DMS53 treated with DMSO at 0.1 percent for 48 hours (cell line): ENCODE measurements around the gene RPL10.

Experiments
- DNase-seq: peaks from one replicate; lab custom pipeline; 2025; ENCODE audit not compliant: unreplicated experiment; lab: John Stamatoyannopoulos, UW

The RPL10 gene

DNA sequence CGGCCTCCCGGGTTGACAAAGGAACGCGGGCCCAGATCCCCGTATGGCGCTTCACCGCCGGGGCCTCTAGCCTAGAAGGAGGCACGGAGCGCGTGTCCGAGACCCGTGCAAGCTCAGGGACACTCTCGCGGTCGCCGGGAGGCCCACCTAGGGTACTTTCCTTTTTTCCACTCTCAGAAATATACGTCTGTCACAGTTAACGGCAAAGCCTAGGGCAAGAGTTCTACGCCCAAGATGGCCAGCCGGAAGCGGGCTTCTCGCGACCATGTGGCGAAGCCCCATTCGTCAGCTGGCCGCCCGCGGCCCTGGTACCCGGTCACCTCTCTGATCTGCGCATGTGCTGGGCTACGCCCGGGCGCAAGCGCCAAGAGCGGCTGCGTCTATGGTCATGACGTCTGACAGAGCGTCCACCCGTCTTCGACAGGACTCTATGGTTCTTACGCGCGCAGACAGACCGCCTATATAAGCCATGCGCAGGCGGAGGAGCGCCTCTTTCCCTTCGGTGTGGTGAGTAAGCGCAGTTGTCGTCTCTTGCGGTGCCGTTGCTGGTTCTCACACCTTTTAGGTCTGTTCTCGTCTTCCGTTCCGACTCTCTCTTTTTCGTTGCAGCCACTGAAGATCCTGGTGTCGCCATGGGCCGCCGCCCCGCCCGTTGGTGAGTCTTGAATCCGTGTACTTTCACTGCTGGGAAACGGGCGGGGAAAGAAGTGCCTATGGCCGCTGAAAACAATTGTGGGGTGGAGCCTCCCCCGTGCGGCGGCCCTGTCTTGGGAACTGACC, at the start of gene RPL10:
Gene RPL10, plus strand, starts transcription at position 490 of the 780 bp plus-strand sequence. Its CDS starts 143 bp downstream, at position 633.
- peak; percentile 93 for DNase-seq

DNA sequence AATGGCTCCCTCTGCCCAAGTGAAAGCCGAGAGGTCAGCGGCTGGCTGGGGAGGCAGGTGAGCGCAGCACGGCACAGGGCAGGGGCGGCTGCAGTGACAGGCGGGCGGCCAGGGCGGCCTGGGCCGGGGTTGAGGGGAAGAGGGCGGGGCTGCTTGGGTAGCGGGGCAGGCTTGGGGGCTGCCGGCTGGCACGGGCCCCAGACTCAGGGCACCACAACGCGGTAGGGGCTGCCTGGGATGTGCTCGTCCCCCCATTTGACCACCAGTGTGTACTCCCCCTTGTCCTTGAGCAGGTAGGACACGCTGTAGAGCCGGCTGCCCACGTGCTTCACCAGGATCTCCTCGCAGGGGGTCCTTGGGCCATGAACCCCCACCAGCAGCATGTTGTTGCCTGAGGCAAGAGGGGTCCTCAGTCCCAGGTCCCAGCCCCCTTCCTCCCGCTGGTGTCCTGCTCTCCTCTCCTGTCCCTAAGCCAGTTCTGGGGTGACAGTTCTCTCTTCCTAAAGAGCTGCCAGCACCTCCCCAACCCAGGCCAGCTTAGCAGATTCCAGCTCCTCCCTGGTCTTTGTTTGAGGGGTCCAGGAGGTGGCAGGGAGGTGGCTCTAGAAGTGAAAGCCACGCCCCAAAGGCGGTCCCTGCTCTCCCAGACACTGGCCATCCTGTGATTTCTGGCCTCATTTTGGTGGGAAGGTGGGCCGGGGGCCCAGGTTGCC, 49.4 kb upstream of the RPL10 start:
- no peak for DNase-seq

DNA sequence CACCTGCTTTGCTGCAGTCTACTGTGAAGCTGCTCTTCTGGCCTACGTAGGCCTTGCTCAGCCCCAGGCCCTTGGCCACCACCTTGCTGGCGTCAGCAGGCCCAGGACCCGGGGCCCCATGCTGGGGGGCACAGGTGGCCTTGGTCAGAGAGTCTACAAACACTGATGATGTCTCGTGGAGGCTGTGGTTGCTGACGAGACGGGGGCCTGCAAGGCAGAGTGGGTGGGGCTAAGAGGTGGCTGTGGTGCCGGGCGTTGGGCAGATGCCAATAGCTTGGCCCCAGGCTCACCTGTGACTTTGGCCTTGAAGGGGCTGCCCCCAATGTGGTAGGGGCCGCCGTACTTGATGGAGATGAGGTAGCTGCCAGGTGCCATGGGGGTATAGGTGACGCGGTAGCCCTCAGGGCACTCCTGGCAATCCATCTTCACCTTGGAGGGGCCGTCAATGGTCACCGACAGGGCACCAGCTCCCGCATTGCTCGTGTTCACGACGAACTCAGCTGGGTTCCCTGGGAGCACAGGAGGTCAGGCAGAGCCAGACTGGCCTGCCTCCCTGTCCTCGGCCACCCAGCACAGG, 48.7 kb upstream of the RPL10 start:
- DNase-seq, result no peak

DNA sequence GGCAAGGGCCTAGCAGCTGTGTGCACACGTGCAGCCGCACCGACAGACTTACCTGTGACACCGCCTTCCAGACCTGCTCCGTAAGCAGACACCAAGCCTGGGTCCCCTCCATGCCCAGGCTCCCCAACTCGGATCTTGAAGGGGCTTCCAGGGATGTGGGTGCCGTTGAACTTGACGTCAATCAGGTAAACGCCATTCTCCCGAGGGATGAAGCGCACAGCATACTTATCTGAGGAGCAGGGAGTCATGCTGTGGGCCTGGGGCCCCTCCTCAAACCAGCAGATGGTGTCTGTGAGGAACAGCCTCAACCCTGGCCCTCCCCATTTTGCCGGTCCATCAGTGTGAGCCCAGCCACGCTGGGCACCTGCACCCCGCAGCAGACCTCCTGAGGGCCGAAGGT, 48.2 kb upstream of the RPL10 start:
- DNase-seq, result no peak

DNA sequence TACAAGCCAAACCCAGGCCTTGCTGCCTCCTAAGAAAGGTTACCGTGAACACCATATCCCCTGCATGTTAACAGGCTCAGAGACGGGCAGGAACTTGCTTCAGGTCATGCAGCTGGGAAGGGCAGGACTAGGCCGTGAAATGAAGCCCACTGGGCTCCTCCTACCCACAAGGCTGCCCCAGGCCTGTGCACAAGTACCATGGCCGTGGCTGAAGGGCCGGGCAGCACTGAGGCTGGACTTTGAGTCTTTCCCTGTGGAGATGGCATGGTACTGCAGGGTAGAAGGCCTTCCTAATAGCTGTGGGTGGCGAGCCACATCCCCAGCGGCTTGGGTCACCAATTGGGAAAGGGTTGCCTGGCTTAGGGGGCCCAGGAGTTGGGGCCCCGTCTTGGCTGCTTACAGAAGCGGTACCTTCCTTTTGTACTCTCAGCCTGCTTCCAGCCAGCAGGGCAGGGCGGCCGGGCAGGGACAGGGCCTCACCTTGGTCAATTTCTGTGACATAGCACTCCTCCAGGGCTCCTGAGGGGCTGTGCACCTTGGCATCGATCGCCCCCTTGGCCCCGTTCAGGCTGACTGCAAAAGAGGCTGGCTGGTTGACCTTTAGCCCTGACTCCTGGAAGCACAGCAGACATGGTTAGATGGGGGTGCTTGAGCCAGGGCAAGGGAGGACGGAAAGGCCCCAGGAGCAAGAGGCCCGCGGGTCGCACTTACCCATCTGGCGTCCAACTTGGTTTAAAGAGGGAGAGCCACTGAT, 47.6 kb upstream of the RPL10 start:
- DNase-seq, result no peak

DNA sequence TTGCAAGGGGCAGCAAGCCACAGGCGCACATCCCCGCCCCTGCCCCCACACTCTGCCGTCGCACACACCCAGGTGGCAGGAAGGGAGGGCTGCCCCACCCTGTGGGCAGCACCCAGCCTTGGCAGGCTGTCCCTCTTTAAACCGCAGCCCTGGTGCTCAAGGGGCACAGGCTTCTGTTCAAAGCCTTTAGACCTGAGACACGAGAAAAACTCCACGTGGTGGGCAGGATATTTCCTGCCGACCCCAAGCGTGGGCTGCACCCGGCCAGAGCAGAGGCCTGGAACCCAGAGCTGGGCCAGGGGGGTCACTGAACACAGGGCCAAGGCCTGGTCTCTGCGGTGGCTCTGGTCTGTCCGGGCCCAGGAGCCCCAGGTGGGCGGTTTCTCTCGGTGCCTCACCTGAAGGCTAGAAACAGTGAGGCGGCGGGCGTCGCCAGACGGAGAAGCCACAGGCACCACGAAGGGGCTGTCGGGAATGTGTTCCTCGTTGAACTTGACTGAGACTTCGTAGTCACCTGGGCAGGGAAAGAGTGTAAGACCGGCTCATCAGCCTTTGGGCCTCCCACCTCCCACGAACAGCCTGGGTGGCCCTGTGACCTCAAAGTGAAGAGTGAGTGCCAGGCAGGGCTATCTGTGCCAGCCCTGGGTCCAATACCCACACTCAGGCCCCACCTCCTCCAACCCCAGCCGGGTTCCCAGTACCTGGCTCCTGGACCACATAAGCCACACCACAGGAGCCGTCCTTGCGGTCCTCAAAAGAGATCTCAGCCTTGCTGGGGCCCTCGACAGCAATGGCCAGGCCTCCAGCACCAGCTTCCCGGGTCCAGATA, 46.8 kb upstream of the RPL10 start:
- no peak for DNase-seq

DNA sequence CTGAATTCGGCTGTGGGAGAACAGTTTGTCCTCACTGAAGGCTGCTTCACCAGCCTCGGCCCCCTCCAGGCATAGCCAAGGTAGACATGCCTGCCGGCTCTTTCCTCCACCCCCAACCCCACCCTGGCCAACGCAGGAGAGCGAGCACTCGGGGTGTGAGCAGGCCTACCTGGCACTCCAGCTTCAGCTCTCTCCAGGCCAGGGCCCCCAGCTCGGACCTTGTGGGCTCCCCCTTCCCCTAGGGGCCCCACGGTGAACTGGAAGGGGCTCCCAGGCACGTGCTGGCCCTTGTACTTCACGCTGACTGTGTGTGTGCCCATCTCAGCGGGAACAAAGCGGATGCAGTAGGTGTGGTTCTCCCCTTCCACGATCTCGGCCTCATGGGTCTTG, 46.2 kb upstream of the RPL10 start:
- no peak for DNase-seq

DNA sequence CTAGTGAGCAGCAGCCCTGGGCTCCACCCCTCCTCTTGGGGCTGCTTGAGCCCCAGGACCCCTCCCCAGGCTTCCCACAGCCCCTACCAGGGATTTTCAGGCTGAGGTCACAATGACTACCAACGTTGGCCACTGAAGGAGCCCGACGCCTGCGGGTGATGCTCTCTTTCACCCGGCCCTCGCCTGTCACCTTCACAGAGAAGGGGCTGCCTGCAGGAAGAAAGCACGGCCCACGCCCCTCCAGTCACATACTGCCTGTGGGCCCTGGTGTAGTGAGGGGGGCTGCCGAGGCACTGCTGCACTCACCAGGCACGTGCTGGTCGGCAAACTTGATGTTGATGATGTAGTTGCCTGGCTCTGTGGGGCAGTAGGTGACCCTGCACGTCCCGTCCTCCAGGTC, 45.7 kb upstream of the RPL10 start:
- no peak for DNase-seq

DNA sequence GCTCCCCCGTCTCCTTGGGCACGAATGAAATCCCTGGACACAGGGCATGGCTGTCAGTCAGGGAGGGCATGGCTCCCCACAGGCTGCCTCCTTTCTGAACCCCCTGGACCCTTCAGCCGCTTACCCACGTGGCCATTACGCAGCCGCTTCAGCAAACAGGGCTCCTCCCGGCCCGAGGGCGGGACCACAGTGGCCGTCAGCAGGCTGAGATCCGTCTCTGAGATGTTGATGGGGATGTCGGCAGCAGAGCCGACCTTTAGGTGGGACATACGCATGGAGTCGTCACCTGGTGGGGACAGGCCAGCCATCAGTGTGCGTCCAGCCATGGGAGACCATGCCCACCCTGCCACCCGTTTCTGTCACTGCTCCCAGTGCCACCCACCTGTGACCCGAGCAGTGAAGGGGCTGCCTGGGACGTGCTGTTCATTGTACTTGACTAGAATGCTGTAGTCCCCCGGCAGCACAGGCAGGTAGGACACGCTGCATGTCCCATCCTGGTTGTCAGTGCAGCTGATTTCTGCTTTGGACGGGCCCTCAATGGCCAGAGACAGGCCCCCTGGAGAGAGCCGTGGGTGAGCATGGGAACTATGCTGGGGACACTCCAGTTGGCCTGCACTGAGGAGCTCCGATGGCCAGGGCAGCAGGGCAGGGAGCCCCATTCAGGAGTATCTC, 44.9 kb upstream of the RPL10 start:
- no peak for DNase-seq

DNA sequence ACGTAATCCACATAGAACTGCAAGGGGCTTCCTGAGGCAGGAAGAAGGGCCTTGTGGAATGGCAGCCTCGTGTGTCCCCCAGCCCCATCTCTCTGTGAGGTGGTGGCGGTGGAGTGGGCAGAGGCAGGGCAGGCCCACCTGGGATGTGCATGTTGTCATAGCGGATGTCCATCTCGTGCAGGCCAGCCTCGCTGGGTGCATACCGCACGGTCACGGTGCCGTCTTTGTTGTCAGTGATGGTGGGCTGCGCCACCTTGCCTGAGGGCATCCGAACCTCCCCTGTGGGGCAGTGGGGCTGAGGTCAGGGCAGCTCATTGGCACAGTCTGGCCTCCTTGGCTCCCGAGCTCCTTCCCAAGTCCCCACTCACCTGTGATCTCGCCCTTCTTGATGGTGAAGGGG, 44.2 kb upstream of the RPL10 start:
- no peak for DNase-seq

DNA sequence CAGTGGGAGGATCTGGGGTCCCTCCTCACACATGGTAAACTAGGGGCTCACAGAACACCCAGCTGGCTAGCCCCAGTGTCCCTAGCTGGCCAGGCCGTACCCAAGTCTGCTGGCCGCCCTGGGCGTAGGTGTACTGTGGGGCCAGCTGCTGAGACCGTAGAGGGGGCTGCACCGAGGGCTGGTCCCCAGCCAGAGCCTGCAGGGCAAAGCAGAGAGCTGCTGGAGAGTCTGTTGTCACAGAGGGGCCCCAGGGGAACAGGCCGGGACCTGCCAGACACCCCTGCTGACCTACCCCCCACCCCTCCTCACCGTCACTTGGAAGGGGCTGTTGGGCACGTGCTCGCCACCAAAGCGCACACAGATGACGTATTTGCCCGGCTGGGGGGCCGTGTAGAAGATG, 43.7 kb upstream of the RPL10 start:
- DNase-seq, result no peak

DNA sequence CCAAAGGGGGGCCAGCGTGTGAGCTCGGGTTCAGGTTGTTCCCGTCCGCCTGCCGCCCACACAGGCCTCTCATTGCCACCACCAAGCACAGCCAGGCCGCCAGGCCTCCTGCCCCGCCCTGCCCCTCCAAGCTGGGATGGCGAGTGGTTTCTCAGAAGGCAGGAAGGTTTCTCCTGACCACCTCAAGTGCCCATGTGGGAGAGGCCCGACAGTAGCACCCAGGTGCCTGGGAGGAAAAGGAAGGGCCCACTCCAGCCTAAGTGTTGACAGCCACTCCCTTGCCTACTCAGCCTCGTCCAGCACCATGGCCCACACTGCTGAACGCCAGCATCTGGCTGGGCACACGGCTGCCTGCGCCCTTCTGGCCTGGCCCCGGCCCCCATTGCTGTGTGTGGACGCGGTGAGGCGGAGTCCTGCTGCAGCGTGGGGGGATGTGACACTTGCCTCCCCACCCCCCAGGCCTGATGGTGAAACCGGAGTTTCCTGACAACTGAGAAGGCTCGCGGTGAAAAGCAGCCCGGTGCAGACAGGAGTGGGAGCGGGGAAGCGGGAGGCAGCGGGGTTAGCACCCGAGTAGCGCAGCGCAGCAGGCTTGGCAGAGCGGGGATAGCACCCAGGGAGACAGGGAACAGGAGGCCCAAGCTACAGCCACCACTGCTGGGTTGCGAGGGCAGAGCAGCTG, 42.9 kb upstream of the RPL10 start:
- DNase-seq, result no peak

DNA sequence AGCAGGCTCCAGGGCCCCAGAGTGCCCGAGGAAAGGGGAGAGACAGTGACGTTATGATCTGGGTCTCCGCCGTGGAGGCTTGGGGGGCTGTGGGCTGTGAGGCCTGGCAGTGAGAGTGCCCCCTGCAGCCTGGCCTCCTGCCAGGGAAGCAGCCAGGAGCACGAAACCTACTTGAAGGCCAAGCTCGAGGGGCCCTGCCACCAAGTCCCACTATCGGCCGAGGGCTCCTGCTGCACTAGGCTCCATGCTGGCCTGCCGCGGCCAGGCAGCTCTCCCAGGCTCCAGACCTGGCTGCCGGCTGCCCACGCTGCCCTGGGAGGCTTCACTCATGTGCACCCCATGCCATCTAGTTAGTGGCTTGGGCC, 42.4 kb upstream of the RPL10 start:
- no peak for DNase-seq

DNA sequence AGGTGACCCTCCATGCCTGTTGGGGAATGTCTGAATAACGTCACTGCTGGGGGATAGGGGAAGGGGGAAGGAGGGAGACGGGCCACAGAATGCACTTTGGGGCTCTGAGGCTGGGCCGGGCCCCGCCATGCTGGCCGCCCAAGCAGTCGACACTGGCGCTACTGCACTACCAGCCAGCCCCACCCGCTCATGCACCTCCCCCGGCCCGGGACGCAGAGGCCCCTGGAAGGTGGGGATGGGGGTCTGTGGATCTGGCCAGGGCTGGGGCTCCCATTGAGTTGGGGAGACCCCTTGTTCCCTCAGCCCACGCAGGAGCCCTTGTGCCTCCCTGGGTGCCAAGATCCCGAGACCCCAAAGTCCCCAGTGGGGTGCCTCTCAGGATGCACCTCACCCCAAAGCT, 41.6 kb upstream of the RPL10 start:
- no peak for DNase-seq

DNA sequence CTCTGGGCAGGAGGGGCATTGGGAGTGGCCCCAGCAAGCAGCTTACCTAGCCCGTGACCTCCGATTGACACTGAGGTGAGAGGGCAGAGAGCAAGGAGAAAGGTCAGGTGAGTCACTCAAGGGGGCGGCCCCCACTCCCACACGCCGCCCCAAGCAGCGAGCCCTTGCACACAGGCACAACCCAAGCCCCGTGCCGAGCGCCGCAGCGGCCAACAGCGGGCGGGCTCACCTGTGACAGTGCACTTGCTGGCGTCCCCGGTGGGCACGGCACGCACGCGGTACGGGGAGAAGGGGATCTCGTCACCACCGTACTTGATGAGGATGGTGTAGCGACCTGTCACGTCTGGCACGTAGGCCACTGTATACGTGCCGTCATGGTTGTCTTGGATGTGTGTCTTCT, 41.0 kb upstream of the RPL10 start:
- DNase-seq, result no peak

DNA sequence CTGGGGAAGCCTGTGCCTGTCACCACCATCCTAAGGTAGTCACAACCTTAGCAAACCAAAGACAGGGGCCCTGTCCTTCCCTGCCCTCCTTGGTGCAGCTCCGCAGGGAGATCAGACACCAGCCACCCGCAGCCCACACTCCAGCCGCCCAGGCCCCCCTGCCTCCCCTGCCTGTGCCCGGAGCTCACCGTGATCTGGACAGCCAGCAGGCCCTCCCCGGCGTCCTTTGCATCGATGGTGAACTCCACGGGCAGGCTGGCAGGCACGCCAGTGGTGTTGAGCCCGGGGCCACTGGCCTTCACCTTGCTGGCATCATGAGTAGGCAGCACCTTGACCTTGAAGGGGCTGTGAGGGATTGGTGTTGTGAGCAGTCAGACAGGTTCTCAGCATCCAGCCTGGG, 40.2 kb upstream of the RPL10 start:
- no peak for DNase-seq

DNA sequence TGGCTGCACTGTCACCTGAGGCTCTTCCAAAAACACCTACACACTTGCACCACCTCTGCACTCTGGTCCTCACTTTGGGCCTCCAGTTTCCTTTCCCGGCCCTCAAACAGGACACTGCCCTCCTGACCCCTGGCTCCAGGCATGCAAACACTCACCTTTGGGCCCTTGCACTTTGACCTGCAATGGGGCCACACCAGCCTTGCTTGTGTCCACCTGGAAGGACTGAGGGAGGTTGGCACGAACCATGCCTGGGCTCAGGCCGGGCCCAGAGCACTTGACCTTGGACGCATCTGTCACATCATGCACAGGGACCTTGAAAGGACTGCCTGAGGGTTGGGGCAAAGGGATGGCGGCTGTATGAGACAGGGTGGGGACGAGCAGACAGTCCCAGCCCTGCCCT, 39.3 kb upstream of the RPL10 start:
- no peak for DNase-seq

DNA sequence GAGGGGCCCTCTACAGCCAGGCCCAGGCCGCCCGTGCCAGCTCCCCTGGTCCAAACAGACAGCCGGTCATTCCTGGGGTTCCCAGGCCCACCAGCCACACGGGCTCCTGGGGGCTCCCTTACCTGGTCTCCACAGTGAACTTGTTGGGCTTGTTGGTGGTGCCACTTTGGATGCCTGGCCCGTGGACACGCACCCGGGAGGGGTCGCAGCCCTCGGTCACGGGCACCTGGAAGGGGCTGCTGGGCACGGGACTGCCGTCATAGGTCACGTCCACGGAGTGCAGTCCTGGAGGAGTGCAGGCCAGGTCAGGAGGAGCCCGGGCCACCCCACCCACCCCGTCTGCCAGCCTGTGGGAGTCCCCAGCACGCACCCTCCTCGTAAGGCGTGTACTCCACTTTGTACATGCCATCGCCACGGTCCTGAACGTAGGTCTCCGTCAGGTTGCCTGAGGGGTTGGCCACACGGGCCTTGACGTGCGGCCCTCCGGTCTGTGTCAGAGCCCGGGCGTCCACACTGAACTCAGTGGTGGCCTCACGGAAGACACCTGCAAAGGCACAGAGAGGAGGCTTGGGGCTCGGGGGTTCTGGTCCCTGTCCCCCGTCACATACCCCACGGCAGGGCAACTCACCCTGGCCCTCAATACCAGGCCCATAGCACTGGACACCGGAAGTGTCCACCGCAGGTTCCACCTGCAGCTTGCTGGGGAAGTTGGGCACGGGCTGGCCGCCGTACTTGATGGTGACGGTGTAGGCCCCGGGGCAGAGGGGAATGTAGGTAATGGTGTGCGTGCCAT, 38.6 kb upstream of the RPL10 start:
- DNase-seq, result no peak

DNA sequence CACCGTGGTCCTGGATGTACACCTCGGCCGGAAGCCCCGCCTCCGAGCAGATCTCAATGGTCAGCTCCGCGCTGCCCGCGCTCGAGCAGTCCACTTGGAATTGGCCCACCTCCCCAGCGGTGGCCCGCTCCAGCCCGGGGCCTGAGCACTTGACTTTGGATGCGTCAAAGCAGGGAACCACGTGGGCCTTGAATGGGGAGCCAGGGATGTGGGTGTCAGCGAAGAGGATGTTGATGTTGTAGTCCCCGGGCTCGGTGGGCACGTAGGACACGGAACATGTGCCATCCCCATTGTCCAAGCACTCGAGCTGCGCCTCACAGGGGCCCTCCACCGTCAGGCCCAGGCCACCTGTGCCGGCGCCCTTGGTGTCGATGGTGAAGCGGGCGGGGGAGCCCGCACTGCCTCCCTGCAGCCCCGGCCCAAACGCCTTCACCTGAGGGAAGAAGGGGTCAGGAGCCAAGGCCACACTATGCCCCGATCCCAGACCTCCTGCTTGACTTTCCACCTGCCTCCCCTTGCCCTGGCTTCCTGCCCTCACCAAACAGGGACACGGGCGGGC, 37.9 kb upstream of the RPL10 start:
- DNase-seq, result no peak
